ENCODE measurements around the gene IFT88. TPM values are rescaled to one million over a fixed set of nuclear protein-coding genes. Genes with fewer than 3 reads are reported as not detected.

IFT88 gene
- polyA plus RNA-seq, 1 donor, result 22.5 TPM

GRCh38 chr13:20583803-20584293, 16.9 kb downstream of the IFT88 start:
- Histone ChIP-seq H3K4me3 (ENCODE audit: low read length) (no peak overlapping the region), H3K36me3 (ENCODE audit: control insufficient read depth, insufficient read depth, low read length) (peaks cover 32% of the 10 kb centered on the region), H3K27me3 (ENCODE audit: control insufficient read depth, insufficient read depth, low read length) (no peaks in the 10 kb centered on the region), H3K9me3 (ENCODE audit: control insufficient read depth, low read depth, low read length) (peaks cover 9% of the 10 kb centered on the region), H3K27ac (ENCODE audit: low read length) (no peak overlapping the region), H3K4me1 (ENCODE audit: control insufficient read depth, insufficient read depth, low read length) (peaks cover 5% of the 10 kb centered on the region)
- DNase-seq, result no peak
- WGBS (ENCODE audit: insufficient coverage, low lambda C conversion rate), result no CpG with 5 or more reads among the region's 1 CpG

GRCh38 chr13:20585371-20585770, 18.4 kb downstream of the IFT88 start:
- DNase-seq, result no peak
- no peaks in the 10 kb centered on the region for H3K27me3 ChIP-seq (ENCODE audit: control insufficient read depth, insufficient read depth, low read length)
- H3K4me3 ChIP-seq (ENCODE audit: low read length), result no peak overlapping the region
- H3K36me3 ChIP-seq (ENCODE audit: control insufficient read depth, insufficient read depth, low read length), result peaks cover 22% of the 10 kb centered on the region
- no CpG with 5 or more reads among the region's 2 CpGs for WGBS (ENCODE audit: insufficient coverage, low lambda C conversion rate)
- H3K27ac ChIP-seq (ENCODE audit: low read length), result no peak overlapping the region
- no peaks in the 10 kb centered on the region for H3K4me1 ChIP-seq (ENCODE audit: control insufficient read depth, insufficient read depth, low read length)
- H3K9me3 ChIP-seq (ENCODE audit: control insufficient read depth, low read depth, low read length), result peaks cover 9% of the 10 kb centered on the region

DNA sequence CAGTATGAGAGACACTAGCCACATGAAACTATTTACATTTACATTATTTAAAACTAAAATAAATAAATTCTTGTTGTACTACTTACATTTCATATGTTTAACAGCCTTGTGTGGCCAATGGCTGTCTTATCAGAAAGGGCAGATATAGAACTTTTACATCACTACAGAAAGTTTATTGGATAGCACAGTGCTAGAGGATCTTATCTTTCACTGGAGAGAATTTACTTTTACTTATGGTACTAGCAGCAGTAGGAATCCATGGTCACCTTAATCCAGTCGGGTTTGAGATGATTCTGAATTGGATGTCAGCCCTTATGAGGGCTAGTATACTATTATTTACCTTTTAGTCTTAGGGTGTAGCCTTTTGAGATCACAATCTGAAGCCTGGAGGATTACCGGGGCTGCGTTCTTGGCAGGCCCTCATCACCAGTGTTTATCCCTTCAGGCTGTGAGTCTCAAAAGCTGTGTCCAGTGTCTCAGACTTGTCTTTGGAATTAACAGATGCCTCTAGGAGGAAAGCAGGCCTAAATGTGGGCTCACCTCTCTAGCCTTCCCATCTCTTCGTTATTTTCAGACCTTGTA, 21.7 kb downstream of the IFT88 start:
- H3K4me1 ChIP-seq (ENCODE audit: control insufficient read depth, insufficient read depth, low read length), result no peaks in the 10 kb centered on the region
- WGBS (ENCODE audit: insufficient coverage, low lambda C conversion rate), result 100% methylated on average over 1 of the region's 4 CpGs
- H3K27me3 ChIP-seq (ENCODE audit: control insufficient read depth, insufficient read depth, low read length), result no peaks in the 10 kb centered on the region
- H3K9me3 ChIP-seq (ENCODE audit: control insufficient read depth, low read depth, low read length), result peaks cover 9% of the 10 kb centered on the region
- DNase-seq, result no peak
- H3K4me3 ChIP-seq (ENCODE audit: low read length), result no peak overlapping the region
- peaks cover 22% of the 10 kb centered on the region for H3K36me3 ChIP-seq (ENCODE audit: control insufficient read depth, insufficient read depth, low read length)
- H3K27ac ChIP-seq (ENCODE audit: low read length), result no peak overlapping the region

GRCh38 chr13:20590561-20590960, 23.6 kb downstream of the IFT88 start:
- Histone ChIP-seq H3K9me3 (ENCODE audit: control insufficient read depth, low read depth, low read length) (no peaks in the 10 kb centered on the region), H3K27ac (ENCODE audit: low read length) (no peak overlapping the region), H3K4me3 (ENCODE audit: low read length) (no peak overlapping the region), H3K27me3 (ENCODE audit: control insufficient read depth, insufficient read depth, low read length) (no peaks in the 10 kb centered on the region), H3K36me3 (ENCODE audit: control insufficient read depth, insufficient read depth, low read length) (peaks cover 8% of the 10 kb centered on the region), H3K4me1 (ENCODE audit: control insufficient read depth, insufficient read depth, low read length) (no peaks in the 10 kb centered on the region)
- peak in 1 of 2 donors; percentile 62 for DNase-seq
- WGBS (ENCODE audit: insufficient coverage, low lambda C conversion rate), result 40% methylated on average over 1 of the region's 2 CpGs

DNA sequence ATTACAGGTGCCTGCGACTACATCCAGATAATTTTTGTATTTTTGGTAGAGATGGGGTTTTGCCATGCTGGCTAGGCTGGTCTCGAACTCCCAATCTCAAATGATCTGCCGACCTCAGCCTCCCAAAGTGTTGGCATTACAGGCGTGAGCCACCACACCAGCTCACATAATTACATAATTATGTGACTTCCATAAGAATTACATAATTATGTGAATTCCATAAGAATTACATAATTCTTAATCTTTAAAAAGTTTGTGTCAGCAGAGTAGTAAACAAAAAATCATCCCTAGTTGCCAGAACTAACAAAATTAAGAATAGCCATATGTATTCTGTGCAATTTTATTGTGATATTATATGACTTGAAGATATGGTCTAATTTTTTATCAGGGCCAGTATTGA, 25.6 kb downstream of the IFT88 start:
- no peaks in the 10 kb centered on the region for H3K9me3 ChIP-seq (ENCODE audit: control insufficient read depth, low read depth, low read length)
- no peak overlapping the region for H3K27ac ChIP-seq (ENCODE audit: low read length)
- DNase-seq, result no peak
- 100% methylated on average over 1 of the region's 4 CpGs for WGBS (ENCODE audit: insufficient coverage, low lambda C conversion rate)
- no peaks in the 10 kb centered on the region for H3K4me1 ChIP-seq (ENCODE audit: control insufficient read depth, insufficient read depth, low read length)
- no peaks in the 10 kb centered on the region for H3K27me3 ChIP-seq (ENCODE audit: control insufficient read depth, insufficient read depth, low read length)
- H3K36me3 ChIP-seq (ENCODE audit: control insufficient read depth, insufficient read depth, low read length), result peaks cover 10% of the 10 kb centered on the region
- H3K4me3 ChIP-seq (ENCODE audit: low read length), result no peak overlapping the region

DNA sequence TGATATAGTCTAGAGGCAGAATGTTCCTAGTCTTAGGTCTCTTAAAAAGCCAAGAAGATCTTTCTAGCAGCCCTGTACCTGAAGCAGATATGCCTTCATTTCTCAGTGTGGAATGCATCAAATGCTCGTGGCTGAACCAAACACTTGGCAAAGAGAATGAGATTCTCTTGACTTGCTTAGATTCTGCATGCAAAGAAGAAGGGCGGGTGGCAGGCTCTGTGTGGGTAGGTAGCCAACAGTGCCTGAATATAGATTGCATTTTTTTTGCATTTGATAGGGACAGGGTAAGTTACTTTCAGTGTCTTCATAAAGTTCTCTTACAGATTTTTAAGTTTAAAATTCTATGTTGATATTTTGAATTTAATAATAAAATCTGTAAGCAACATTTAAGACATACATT, 27.3 kb downstream of the IFT88 start:
- DNase-seq, result no peak
- no CpG with 5 or more reads among the region's 2 CpGs for WGBS (ENCODE audit: insufficient coverage, low lambda C conversion rate)

DNA sequence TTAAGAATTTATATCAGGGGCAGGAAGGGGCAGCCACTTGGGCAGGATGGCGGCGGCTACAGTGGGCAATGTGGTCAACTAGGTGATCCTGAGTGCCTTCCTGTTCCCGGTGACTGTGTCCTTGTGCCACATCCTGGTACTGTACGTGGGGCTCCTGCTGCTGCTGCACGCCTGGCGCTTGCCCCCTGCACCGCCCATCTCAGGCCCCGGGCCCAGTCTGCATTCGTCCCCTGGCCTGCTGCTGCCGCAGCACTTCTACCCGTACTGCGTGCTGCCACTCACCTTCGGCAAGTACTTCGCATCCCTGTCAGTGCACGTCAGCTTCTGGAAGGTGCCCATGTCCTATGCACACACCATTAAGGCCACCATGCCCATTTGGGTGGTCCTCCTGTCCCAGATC, 40.1 kb downstream of the IFT88 start:
- no peak for DNase-seq
- Histone ChIP-seq H3K27ac (ENCODE audit: low read length) (no peak overlapping the region), H3K4me3 (ENCODE audit: low read length) (no peak overlapping the region), H3K4me1 (ENCODE audit: control insufficient read depth, insufficient read depth, low read length) (no peaks in the 10 kb centered on the region), H3K9me3 (ENCODE audit: control insufficient read depth, low read depth, low read length) (no peaks in the 10 kb centered on the region), H3K36me3 (ENCODE audit: control insufficient read depth, insufficient read depth, low read length) (peaks cover 47% of the 10 kb centered on the region), H3K27me3 (ENCODE audit: control insufficient read depth, insufficient read depth, low read length) (no peaks in the 10 kb centered on the region)
- no CpG with 5 or more reads among the region's 15 CpGs for WGBS (ENCODE audit: insufficient coverage, low lambda C conversion rate)

More for the DNA sequence above, 27.3 kb downstream of the IFT88 start:
- Histone ChIP-seq H3K4me3 (ENCODE audit: low read length) (no peak overlapping the region), H3K27me3 (ENCODE audit: control insufficient read depth, insufficient read depth, low read length) (no peaks in the 10 kb centered on the region), H3K27ac (ENCODE audit: low read length) (no peak overlapping the region), H3K9me3 (ENCODE audit: control insufficient read depth, low read depth, low read length) (no peaks in the 10 kb centered on the region), H3K4me1 (ENCODE audit: control insufficient read depth, insufficient read depth, low read length) (no peaks in the 10 kb centered on the region), H3K36me3 (ENCODE audit: control insufficient read depth, insufficient read depth, low read length) (peaks cover 10% of the 10 kb centered on the region)

- Histone ChIP-seq H3K9me3 (ENCODE audit: control insufficient read depth, low read depth, low read length) (no peaks in the 10 kb centered on the region), H3K4me1 (ENCODE audit: control insufficient read depth, insufficient read depth, low read length) (no peaks in the 10 kb centered on the region), H3K36me3 (ENCODE audit: control insufficient read depth, insufficient read depth, low read length) (peaks cover 42% of the 10 kb centered on the region), H3K27ac (ENCODE audit: low read length) (no peak overlapping the region), H3K27me3 (ENCODE audit: control insufficient read depth, insufficient read depth, low read length) (no peaks in the 10 kb centered on the region), H3K4me3 (ENCODE audit: low read length) (no peak overlapping the region)
- WGBS (ENCODE audit: insufficient coverage, low lambda C conversion rate), result no CpG with 5 or more reads among the region's 10 CpGs
- no peak for DNase-seq
Observed at GRCh38 chr13:20608438-20609020, 41.6 kb downstream of the IFT88 start.

- WGBS (ENCODE audit: insufficient coverage, low lambda C conversion rate), result 100% methylated on average over 3 of the region's 6 CpGs
- Histone ChIP-seq H3K36me3 (ENCODE audit: control insufficient read depth, insufficient read depth, low read length) (peaks cover 37% of the 10 kb centered on the region), H3K9me3 (ENCODE audit: control insufficient read depth, low read depth, low read length) (no peaks in the 10 kb centered on the region), H3K4me3 (ENCODE audit: low read length) (no peak overlapping the region), H3K4me1 (ENCODE audit: control insufficient read depth, insufficient read depth, low read length) (no peaks in the 10 kb centered on the region), H3K27me3 (ENCODE audit: control insufficient read depth, insufficient read depth, low read length) (no peaks in the 10 kb centered on the region), H3K27ac (ENCODE audit: low read length) (no peak overlapping the region)
- no peak for DNase-seq
Observed at GRCh38 chr13:20609145-20609544, 42.2 kb downstream of the IFT88 start.

GRCh38 chr13:20610006-20610405, 43.0 kb downstream of the IFT88 start:
- no CpG with 5 or more reads among the region's 4 CpGs for WGBS (ENCODE audit: insufficient coverage, low lambda C conversion rate)
- no peaks in the 10 kb centered on the region for H3K27me3 ChIP-seq (ENCODE audit: control insufficient read depth, insufficient read depth, low read length)
- DNase-seq, result no peak
- peaks cover 37% of the 10 kb centered on the region for H3K36me3 ChIP-seq (ENCODE audit: control insufficient read depth, insufficient read depth, low read length)
- no peaks in the 10 kb centered on the region for H3K9me3 ChIP-seq (ENCODE audit: control insufficient read depth, low read depth, low read length)
- no peaks in the 10 kb centered on the region for H3K4me1 ChIP-seq (ENCODE audit: control insufficient read depth, insufficient read depth, low read length)
- H3K27ac ChIP-seq (ENCODE audit: low read length), result no peak overlapping the region
- no peak overlapping the region for H3K4me3 ChIP-seq (ENCODE audit: low read length)
